Measurements from ENCODE around the gene SETD4.

Gene SETD4

DNA sequence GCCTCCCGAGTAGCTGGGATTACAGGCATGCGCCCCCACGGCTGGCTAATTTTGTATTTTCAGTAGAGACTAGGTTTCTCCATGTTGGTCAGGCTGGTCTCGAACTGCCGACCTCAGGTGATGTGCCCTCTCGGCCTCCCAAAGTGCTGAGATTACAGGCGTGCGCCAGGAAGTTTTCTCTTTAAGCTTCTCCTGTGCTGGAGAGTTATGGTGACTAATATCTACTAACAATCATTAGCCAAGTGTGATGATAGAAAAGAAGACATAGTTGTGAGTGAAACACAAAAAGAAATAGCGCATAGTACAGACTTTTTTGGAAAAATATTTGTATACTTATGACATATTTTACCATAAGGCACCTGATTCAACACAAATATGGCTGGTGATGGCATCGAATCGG lies 56.5 kb downstream of the SETD4 start:
- Histone ChIP-seq H3K9ac (ENCODE audit: low read depth, low read length) (no peak overlapping the region), H3K27me3 (ENCODE audit: insufficient read depth, low read length) (no peaks in the 10 kb centered on the region), H3K4me3 (ENCODE audit: low read length) (no peak overlapping the region), H3K4me1 (ENCODE audit: insufficient read depth, low read length) (no peaks in the 10 kb centered on the region), H3K9me3 (ENCODE audit: insufficient read depth, low read depth, low read length) (0 out of 2 replicates have a peak, but pooled peaks cover 5% of the 10 kb centered on the region), H3K27ac (ENCODE audit: low read depth, low read length) (no peak overlapping the region), H3K36me3 (ENCODE audit: insufficient read depth, low read length) (no peaks in the 10 kb centered on the region)
- 94% methylated on average over 10 of the region's 11 CpGs for WGBS

DNA sequence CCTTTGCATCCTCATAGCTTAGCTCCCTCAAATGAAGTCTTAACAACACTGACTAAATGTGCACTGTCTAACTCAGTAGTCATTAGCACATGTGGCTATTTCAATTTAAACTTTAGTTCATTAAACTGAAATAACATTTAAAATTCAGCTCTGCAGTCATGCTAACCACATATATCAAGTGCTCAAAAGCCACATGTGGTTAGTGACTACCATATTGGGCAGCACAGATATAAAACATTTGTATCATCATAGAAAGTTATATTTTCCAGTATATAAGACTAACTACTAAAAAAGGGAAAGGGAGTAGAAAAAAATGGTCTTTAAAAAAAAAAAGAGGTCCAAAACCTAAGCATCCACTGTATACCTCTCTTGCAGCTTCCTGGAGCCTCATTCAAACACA lies 64.1 kb downstream of the SETD4 start:
- Histone ChIP-seq H3K9me3 (ENCODE audit: insufficient read depth, low read depth, low read length) (no peaks in the 10 kb centered on the region), H3K4me1 (ENCODE audit: insufficient read depth, low read length) (no peaks in the 10 kb centered on the region), H3K27ac (ENCODE audit: low read depth, low read length) (no peak overlapping the region), H3K9ac (ENCODE audit: low read depth, low read length) (no peak overlapping the region), H3K27me3 (ENCODE audit: insufficient read depth, low read length) (no peaks in the 10 kb centered on the region), H3K36me3 (ENCODE audit: insufficient read depth, low read length) (no peaks in the 10 kb centered on the region), H3K4me3 (ENCODE audit: low read length) (no peak overlapping the region)

DNA sequence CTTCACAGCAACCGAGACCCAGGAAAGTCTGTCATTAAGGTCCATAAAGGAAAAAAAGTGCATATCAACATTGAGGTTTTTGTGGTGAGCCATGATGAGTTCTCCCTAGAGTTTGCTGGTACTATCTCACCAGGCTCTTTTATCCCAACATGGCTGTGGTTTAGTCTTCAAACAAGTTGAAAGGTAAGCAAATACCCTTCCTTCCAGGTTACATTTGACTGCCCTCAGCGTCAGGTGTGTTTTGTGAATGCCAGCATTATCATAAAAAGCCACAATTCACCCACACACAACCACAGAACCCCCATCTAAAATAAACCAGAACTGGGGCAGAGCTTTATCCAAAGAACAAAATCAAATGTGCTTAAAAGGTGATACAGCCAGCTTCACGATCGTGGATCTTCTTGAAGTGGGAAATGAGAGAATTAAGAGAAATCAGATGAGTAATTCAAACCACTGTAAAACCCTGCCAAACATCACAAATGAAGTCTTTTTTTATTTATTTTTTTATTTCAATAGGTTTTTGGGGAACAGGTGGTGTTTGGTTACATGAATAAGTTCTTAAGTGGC lies 64.7 kb downstream of the SETD4 start:
- Histone ChIP-seq H3K9ac (ENCODE audit: low read depth, low read length) (no peak overlapping the region), H3K27ac (ENCODE audit: low read depth, low read length) (no peak overlapping the region), H3K9me3 (ENCODE audit: insufficient read depth, low read depth, low read length) (no peaks in the 10 kb centered on the region), H3K4me1 (ENCODE audit: insufficient read depth, low read length) (no peaks in the 10 kb centered on the region), H3K27me3 (ENCODE audit: insufficient read depth, low read length) (no peaks in the 10 kb centered on the region), H3K4me3 (ENCODE audit: low read length) (no peak overlapping the region), H3K36me3 (ENCODE audit: insufficient read depth, low read length) (no peaks in the 10 kb centered on the region)
- WGBS: 92% methylated on average over 3 of the region's 4 CpGs

DNA sequence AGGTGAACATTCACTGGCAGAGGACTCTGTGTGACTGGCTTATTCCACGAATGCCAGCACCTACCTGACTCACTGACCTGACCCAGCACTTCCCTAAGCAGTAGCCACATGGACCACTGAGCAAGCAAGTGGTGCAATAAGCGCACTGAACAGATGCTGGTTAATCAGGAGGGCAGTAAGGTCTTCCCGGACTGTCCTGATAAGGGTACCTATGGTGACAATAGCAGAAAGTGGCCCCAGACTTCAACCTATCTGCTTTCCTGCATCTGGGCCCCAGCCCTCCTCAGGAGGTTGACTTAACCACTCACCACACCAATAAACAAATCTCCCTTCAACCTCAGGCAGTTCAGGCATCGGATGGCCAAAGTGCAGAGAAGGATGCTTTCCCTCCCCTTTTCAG lies 65.7 kb downstream of the SETD4 start:
- H3K9ac ChIP-seq (ENCODE audit: low read depth, low read length): no peak overlapping the region
- H3K9me3 ChIP-seq (ENCODE audit: insufficient read depth, low read depth, low read length): no peaks in the 10 kb centered on the region
- H3K4me1 ChIP-seq (ENCODE audit: insufficient read depth, low read length): no peaks in the 10 kb centered on the region
- 67% methylated on average over 4 of the region's 4 CpGs for WGBS
- no peaks in the 10 kb centered on the region for H3K27me3 ChIP-seq (ENCODE audit: insufficient read depth, low read length)
- no peak overlapping the region for H3K27ac ChIP-seq (ENCODE audit: low read depth, low read length)
- no peak overlapping the region for H3K4me3 ChIP-seq (ENCODE audit: low read length)
- no peaks in the 10 kb centered on the region for H3K36me3 ChIP-seq (ENCODE audit: insufficient read depth, low read length)

DNA sequence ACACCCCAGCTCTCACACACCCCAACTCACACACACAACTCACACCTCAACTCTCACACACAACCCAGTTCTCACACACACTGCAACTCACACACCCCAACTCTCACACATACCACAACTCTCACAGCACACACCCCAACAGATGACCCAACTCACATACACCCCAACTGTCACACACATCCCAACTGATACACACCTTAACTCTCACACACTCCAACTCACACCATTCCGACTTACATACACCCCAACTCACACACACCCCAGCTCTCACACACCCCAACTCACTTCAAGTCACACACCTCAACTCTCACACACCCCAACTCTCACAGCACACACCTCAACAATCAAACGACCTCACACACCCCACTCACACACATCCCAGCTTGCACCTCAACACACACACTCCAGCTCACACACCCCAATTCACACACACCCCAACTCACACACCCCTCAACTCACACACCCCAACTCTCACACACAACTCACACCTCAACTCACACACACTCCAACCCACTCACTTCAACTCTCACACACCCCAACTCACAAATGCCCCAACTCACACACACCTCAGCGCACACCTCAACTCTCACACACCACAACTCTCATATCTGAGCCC lies 66.3 kb downstream of the SETD4 start:
- Histone ChIP-seq H3K27ac (ENCODE audit: low read depth, low read length) (no peak overlapping the region), H3K9ac (ENCODE audit: low read depth, low read length) (no peak overlapping the region), H3K27me3 (ENCODE audit: insufficient read depth, low read length) (no peaks in the 10 kb centered on the region), H3K4me3 (ENCODE audit: low read length) (no peak overlapping the region), H3K9me3 (ENCODE audit: insufficient read depth, low read depth, low read length) (no peaks in the 10 kb centered on the region), H3K4me1 (ENCODE audit: insufficient read depth, low read length) (no peaks in the 10 kb centered on the region), H3K36me3 (ENCODE audit: insufficient read depth, low read length) (no peaks in the 10 kb centered on the region)
- 70% methylated on average over 3 of the region's 3 CpGs for WGBS

DNA sequence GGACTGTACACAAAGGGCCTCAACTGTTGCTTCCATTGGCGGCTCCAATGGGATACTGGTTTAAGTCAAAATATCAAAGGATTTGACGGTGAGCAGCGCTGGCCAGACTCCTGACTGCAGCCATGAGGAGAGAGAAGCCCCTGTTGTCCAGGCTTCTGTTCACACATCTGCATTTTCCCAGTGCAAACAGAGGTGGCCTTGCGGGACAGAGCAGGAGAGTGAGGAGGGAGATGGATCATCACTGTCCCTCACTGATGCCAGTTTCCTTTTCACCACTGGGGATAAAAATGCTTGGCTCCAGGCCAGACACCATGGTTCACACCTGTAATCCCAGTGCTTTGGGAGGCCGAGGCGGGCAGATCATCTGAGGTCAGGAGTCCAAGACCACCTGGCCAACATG lies 69.2 kb downstream of the SETD4 start:
- H3K27ac ChIP-seq (ENCODE audit: low read depth, low read length): no peak overlapping the region
- H3K36me3 ChIP-seq (ENCODE audit: insufficient read depth, low read length): no peaks in the 10 kb centered on the region
- WGBS: 96% methylated on average over 6 of the region's 6 CpGs
- H3K27me3 ChIP-seq (ENCODE audit: insufficient read depth, low read length): no peaks in the 10 kb centered on the region
- H3K9me3 ChIP-seq (ENCODE audit: insufficient read depth, low read depth, low read length): no peaks in the 10 kb centered on the region
- H3K4me3 ChIP-seq (ENCODE audit: low read length): no peak overlapping the region
- H3K4me1 ChIP-seq (ENCODE audit: insufficient read depth, low read length): no peaks in the 10 kb centered on the region
- no peak overlapping the region for H3K9ac ChIP-seq (ENCODE audit: low read depth, low read length)

DNA sequence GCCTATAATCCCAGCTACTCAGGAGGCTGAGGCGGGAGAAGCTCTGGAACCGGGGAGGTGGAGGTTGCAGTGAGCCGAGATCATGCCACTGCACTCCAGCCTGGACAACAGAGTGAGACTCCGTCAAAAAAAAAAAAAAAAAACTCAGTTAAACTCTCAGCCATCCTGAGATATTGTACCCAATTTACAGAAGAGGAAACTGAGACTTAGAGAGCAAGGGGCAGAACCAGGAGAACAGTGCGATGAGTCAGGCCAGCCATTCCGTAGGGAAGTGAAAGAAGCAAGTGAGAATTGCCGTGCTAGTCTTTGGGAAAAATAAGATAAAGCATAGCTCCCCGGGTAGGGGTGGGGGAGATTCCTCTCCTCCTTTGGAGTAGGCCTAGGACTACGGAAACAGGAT lies 69.7 kb downstream of the SETD4 start:
- Histone ChIP-seq H3K36me3 (ENCODE audit: insufficient read depth, low read length) (no peaks in the 10 kb centered on the region), H3K9ac (ENCODE audit: low read depth, low read length) (no peak overlapping the region), H3K9me3 (ENCODE audit: insufficient read depth, low read depth, low read length) (no peaks in the 10 kb centered on the region), H3K4me3 (ENCODE audit: low read length) (no peak overlapping the region), H3K27me3 (ENCODE audit: insufficient read depth, low read length) (no peaks in the 10 kb centered on the region), H3K27ac (ENCODE audit: low read depth, low read length) (no peak overlapping the region), H3K4me1 (ENCODE audit: insufficient read depth, low read length) (no peaks in the 10 kb centered on the region)
- WGBS: 92% methylated on average over 8 of the region's 9 CpGs

DNA sequence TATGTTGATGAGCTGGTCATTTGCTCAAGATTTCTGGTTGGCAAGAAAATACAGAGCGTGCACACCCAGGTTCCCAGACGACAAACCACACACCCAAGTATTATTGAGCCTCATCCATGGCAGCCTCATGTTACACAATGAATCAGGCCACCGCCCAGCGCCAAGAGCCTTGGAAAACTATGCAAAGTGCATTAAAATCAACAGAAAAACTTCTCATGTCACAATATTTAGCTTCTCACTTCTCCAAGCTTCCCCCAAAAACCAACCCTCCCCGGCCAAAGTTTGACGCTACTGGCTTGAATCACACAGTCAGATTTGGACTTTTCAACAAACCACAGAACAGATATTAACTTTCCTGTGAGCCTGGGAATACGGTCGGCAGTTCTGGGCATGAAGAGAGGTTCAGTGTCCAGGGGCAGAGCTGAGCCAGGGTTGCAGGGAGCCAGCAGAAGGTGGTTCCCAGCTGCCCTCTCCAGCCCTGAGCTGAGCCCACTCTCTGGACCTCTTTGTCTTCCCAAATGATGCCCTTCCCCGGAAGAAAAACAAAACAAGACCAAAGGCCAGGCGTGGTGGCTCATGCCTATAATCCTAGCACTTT lies 71.1 kb downstream of the SETD4 start:
- WGBS: 96% methylated on average over 10 of the region's 10 CpGs
- H3K27me3 ChIP-seq (ENCODE audit: insufficient read depth, low read length): no peaks in the 10 kb centered on the region
- no peaks in the 10 kb centered on the region for H3K36me3 ChIP-seq (ENCODE audit: insufficient read depth, low read length)
- H3K4me1 ChIP-seq (ENCODE audit: insufficient read depth, low read length): no peaks in the 10 kb centered on the region
- no peak overlapping the region for H3K27ac ChIP-seq (ENCODE audit: low read depth, low read length)
- H3K4me3 ChIP-seq (ENCODE audit: low read length): no peak overlapping the region
- no peak overlapping the region for H3K9ac ChIP-seq (ENCODE audit: low read depth, low read length)
- no peaks in the 10 kb centered on the region for H3K9me3 ChIP-seq (ENCODE audit: insufficient read depth, low read depth, low read length)

DNA sequence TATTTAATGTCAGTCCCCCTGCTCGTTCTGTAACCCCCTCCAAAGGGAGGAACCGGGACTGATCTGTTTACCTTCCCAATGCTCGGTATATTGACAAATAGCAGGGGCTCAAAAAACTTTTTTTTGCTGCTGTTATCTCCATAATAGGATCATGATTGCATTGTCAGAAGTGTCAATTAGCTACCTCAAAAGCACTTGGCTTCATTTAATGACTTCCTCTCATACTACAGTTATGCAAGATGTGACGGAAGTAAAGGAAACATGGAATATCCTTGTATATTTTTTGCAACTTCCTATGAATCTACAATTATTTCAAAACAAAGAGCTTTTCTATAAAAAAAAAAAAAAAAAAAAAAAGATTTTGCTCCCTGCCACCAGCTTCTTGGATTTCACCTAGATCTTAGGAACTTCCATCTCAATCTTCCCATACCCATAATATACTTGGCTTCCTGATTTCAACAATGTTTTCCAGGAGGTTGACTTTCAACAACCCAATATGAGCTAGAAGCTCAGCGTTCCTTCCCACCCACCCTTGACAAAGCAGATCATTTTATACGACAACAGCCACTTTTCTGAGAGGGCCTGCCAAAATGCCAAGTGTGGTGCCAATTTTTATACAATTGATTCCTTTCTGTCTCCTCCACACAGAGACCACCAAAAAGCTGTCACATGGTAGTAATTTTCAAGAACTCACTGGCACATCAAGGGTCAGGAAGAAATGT lies 71.7 kb downstream of the SETD4 start:
- Histone ChIP-seq H3K4me3 (ENCODE audit: low read length) (no peak overlapping the region), H3K9ac (ENCODE audit: low read depth, low read length) (no peak overlapping the region), H3K27ac (ENCODE audit: low read depth, low read length) (no peak overlapping the region), H3K36me3 (ENCODE audit: insufficient read depth, low read length) (no peaks in the 10 kb centered on the region), H3K9me3 (ENCODE audit: insufficient read depth, low read depth, low read length) (no peaks in the 10 kb centered on the region), H3K4me1 (ENCODE audit: insufficient read depth, low read length) (no peaks in the 10 kb centered on the region), H3K27me3 (ENCODE audit: insufficient read depth, low read length) (no peaks in the 10 kb centered on the region)
- WGBS: 93% methylated on average over 5 of the region's 6 CpGs

DNA sequence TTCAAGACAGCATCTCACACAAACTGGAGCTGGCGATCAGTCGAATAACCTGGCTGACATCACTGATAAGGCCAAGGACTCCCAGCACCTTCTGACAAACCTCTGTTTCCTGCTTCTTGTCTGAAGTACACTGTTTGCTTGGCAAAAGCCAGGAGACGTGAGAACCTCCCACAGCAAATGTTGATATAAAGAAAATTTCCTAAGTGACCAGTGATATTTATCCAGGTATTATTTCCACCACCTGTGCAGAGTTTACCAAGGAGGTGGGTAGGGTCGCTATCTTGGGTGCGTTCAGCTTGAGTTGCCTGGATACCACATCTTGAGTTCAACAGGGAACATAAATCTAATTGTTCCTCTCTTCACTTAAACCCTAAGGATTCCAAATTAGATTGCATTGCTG lies 72.9 kb downstream of the SETD4 start:
- no peaks in the 10 kb centered on the region for H3K9me3 ChIP-seq (ENCODE audit: insufficient read depth, low read depth, low read length)
- H3K27ac ChIP-seq (ENCODE audit: low read depth, low read length): no peak overlapping the region
- no peak overlapping the region for H3K9ac ChIP-seq (ENCODE audit: low read depth, low read length)
- H3K27me3 ChIP-seq (ENCODE audit: insufficient read depth, low read length): no peaks in the 10 kb centered on the region
- no peaks in the 10 kb centered on the region for H3K4me1 ChIP-seq (ENCODE audit: insufficient read depth, low read length)
- no peak overlapping the region for H3K4me3 ChIP-seq (ENCODE audit: low read length)
- H3K36me3 ChIP-seq (ENCODE audit: insufficient read depth, low read length): no peaks in the 10 kb centered on the region
- 93% methylated on average over 5 of the region's 5 CpGs for WGBS

DNA sequence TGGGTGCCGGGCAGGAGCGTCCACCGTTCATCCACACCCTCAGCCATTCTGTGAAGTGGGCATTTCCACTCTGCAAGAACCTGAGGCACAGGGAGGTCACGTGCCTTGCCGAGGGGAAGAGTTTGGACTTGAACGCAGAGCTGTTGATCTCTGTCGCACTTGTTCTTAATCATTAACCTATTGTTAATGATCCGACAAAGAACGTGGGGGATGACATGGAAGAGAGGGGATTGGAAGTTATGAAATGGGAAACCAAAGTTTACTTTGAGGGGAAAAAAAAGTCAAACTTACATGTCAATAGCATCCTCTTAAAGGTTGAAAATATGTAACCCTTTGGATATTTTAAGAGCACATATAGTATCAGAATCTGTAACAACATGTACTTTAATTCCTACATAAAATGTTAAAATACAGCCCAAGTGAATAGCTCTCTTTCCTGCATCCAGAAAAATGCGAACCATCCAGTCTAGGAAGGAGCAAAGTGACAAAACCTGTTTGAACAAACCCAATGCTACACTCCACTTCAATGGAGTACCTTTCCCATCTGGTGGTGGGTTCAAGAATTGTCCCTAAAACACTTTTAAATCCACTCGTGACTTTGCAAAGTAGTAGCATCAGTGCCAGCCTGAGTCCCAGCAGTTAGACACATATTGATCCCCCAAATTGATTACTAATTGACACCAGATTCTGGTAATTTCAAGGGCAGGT lies 75.5 kb downstream of the SETD4 start:
- Histone ChIP-seq H3K27ac (ENCODE audit: low read depth, low read length) (no peak overlapping the region), H3K4me3 (ENCODE audit: low read length) (no peak overlapping the region), H3K4me1 (ENCODE audit: insufficient read depth, low read length) (no peaks in the 10 kb centered on the region), H3K36me3 (ENCODE audit: insufficient read depth, low read length) (no peaks in the 10 kb centered on the region), H3K9me3 (ENCODE audit: insufficient read depth, low read depth, low read length) (no peaks in the 10 kb centered on the region), H3K9ac (ENCODE audit: low read depth, low read length) (no peak overlapping the region), H3K27me3 (ENCODE audit: insufficient read depth, low read length) (no peaks in the 10 kb centered on the region)
- 82% methylated on average over 11 of the region's 11 CpGs for WGBS

Data from HUES64 (cell line).